HEK293T (cell line): ENCODE results near the gene MRPS15.

Experiments used
- ARNT ChIP-seq: fragments of 450-650 bp; IDR thresholded peaks from 2 replicates; pipeline ENCODE4 v1.6.1; 2017; ENCODE audit warnings: mild to moderate bottlenecking
- BHLHE40 ChIP-seq: fragments of 450-650 bp; IDR thresholded peaks from 2 replicates; pipeline ENCODE4 v1.6.1; 2016; ENCODE audit warnings: mild to moderate bottlenecking, moderate library complexity, borderline replicate concordance
- CTBP1 ChIP-seq: fragments of 450-650 bp; IDR thresholded peaks from 2 replicates; pipeline ENCODE4 v1.6.1; 2016; ENCODE audit warnings: borderline replicate concordance
- ELF4 ChIP-seq: fragments of 450-650 bp; IDR thresholded peaks from 2 replicates; pipeline ENCODE4 v1.6.1; 2017; ENCODE audit warnings: antibody characterized with exemption
- FOXA1 ChIP-seq: fragments of 450-650 bp; IDR thresholded peaks from 2 replicates; pipeline ENCODE4 v1.6.1; 2016; ENCODE audit warnings: mild to moderate bottlenecking
- FOXK2 ChIP-seq: fragments of 450-650 bp; IDR thresholded peaks from 2 replicates; pipeline ENCODE4 v1.6.1; 2016; ENCODE audit warnings: mild to moderate bottlenecking
- FOXM1 ChIP-seq: fragments of 450-650 bp; IDR thresholded peaks from 2 replicates; pipeline ENCODE4 v1.6.1; 2017; ENCODE audit warnings: mild to moderate bottlenecking, borderline replicate concordance
- HDGF ChIP-seq: fragments of 450-650 bp; IDR thresholded peaks from 2 replicates; pipeline ENCODE4 v1.6.1; 2017; ENCODE audit warnings: antibody characterized with exemption, borderline replicate concordance
- SP1 ChIP-seq: fragments of 450-650 bp; IDR thresholded peaks from 2 replicates; pipeline ENCODE4 v1.6.1; 2017
- SUZ12 ChIP-seq: fragments of 450-650 bp; IDR thresholded peaks from 2 replicates; pipeline ENCODE4 v1.6.1; 2016; ENCODE audit warnings: mild to moderate bottlenecking
- TARDBP ChIP-seq: fragments of 450-650 bp; IDR thresholded peaks from 2 replicates; pipeline ENCODE4 v1.6.1; 2016
- ZNF384 ChIP-seq: fragments of 450-650 bp; IDR thresholded peaks from 2 replicates; pipeline ENCODE4 v1.6.1; 2016
- TF ChIP-seq, protein P1 (sequence below): fragments of 450-650 bp; IDR thresholded peaks from 2 replicates; pipeline ENCODE4 v1.6.1; 2016

DNA sequence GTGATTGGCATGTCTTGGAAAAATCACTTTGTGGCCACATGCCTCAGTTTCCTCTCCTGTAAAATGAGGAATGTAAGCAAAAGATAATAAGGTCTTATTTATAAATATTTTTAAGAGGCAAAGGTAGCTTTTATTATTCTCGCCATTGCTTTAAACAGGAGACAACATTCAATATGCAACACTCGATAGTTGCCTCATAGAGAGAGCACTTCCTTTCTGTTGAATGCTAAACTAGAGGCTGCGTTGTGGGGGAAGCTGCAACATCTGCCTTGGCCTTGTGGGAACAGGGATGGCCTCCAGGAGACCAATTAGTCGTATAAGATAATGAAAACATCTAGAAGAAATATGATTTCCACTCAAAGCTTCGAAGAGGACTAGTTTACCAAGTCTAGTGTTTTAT lies 17.4 kb downstream of the MRPS15 start:
- TF ChIP-seq TARDBP = no peak
- TF ChIP-seq HDGF = no peak
- TF ChIP-seq SUZ12 = no peak
- TF ChIP-seq FOXM1 = no peak
- TF ChIP-seq ARNT = no peak
- no peak for TF ChIP-seq FOXA1
- TF ChIP-seq FOXK2 = no peak
- TF ChIP-seq BHLHE40 = no peak
- no peak for TF ChIP-seq ELF4
- no peak for TF ChIP-seq CTBP1
- TF ChIP-seq, protein P1, sequence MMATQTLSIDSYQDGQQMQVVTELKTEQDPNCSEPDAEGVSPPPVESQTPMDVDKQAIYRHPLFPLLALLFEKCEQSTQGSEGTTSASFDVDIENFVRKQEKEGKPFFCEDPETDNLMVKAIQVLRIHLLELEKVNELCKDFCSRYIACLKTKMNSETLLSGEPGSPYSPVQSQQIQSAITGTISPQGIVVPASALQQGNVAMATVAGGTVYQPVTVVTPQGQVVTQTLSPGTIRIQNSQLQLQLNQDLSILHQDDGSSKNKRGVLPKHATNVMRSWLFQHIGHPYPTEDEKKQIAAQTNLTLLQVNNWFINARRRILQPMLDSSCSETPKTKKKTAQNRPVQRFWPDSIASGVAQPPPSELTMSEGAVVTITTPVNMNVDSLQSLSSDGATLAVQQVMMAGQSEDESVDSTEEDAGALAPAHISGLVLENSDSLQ = no peak
- no peak for TF ChIP-seq ZNF384
- no peak for TF ChIP-seq SP1
